HCT116 (cell line): ENCODE results near the gene OSCP1.
"Not testable (repeated sequence)": the region's sequence is repeated elsewhere in the genome, so short reads cannot be mapped to it uniquely, and the experiment has no call there.

Experiments
- CEBPB ChIP-seq: IDR thresholded peaks from 2 replicates; pipeline ENCODE4 v1.6.1; 2012; ENCODE audit warnings: low read depth
- CTCF ChIP-seq, 3 experiments: fragments of 200-600 bp in 1 of 3; sonication (generic) in 1 of 3; IDR thresholded peaks in 2 of 3; conservative IDR thresholded peaks in 1 of 3; 2 replicates each; pipeline ENCODE4 v1.5.1; 2012 to 2017; ENCODE audit warnings: low read depth in 2 of 3, low read length in 2 of 3, antibody characterized with exemption in 1 of 3, borderline replicate concordance in 1 of 3, control low read depth in 1 of 3, mild to moderate bottlenecking in 1 of 3, mixed read lengths in 1 of 3, mixed run types in 1 of 3, moderate library complexity in 1 of 3; ENCODE audit not compliant: insufficient read depth in 1 of 3
- EZH2 ChIP-seq: fragments of 200-600 bp; sonication (generic); IDR thresholded peaks from 2 replicates; pipeline ENCODE4 v1.6.1; 2017; ENCODE audit warnings: antibody characterized with exemption, mixed run types
- EZH2phosphoT487 ChIP-seq: fragments of 200-600 bp; IDR thresholded peaks from 2 replicates; pipeline ENCODE4 v1.6.1; 2018; ENCODE audit warnings: antibody characterized with exemption, borderline replicate concordance
- JUND ChIP-seq: IDR thresholded peaks from 2 replicates; pipeline ENCODE4 v1.6.1; 2012
- MAX ChIP-seq: IDR thresholded peaks from 2 replicates; pipeline ENCODE4 v1.6.1; 2012
- POLR2A ChIP-seq: IDR thresholded peaks from 2 replicates; pipeline ENCODE4 v1.7.0; 2011; ENCODE audit warnings: borderline replicate concordance; ENCODE audit not compliant: insufficient read depth, insufficient read length; ENCODE audit errors: extremely low read depth
- POLR2AphosphoS5 ChIP-seq: IDR thresholded peaks from 2 replicates; pipeline ENCODE4 v1.6.1; 2011; ENCODE audit warnings: mild to moderate bottlenecking, low read depth, low read length, moderate library complexity
- RAD21 ChIP-seq: IDR thresholded peaks from 2 replicates; pipeline ENCODE4 v1.6.1; 2012; ENCODE audit warnings: low read depth, mild to moderate bottlenecking
- SP1 ChIP-seq: IDR thresholded peaks from 2 replicates; pipeline ENCODE4 v1.6.1; 2012; ENCODE audit warnings: low read depth

- TF ChIP-seq MAX; CTCF (IDR thresholded peaks at IDR 0.05 in 2 of 3, conservative IDR thresholded peaks at IDR 0.05 in 1 of 3; ENCODE audit: borderline replicate concordance in 1 of 3, insufficient read depth in 1 of 3, low read depth in 2 of 3, low read length in 2 of 3); JUND; EZH2phosphoT487; CEBPB; POLR2A; SP1; POLR2AphosphoS5; EZH2; RAD21: not testable (repeated sequence)
These were observed 39.2 kb upstream of the OSCP1 start for GRCh38 chr1:36489258-36490051.
